Adrenal gland (tissue), 12 donors: ENCODE data around the gene TPGS1. TPM values are rescaled to one million over a fixed set of nuclear protein-coding genes. Genes with fewer than 3 reads are reported as not detected.

Source experiments
- DNase-seq, 7 donors: peaks; one replicate each; pipeline ENCODE4 v3.0.0-alpha.2; 2019 to 2020
- H3K27ac ChIP-seq, 5 donors: fragments of 200-600 bp; sonication (generic) in 4 of 5; 1 replicate in 3 of 5; 2 replicates in 2 of 5; pipeline versions ENCODE4 v1.5.1 to v1.8.0; 2016 to 2020; ENCODE audit warnings: mild to moderate bottlenecking in 1 of 5
- H3K27me3 ChIP-seq: fragments of 200-600 bp; 2 replicates; pipeline ENCODE4 v1.8.0; 2021
- H3K36me3 ChIP-seq, 2 donors: fragments of 200-600 bp; replicated peaks in 1 of 2; 1 replicate in 1 of 2; 2 replicates in 1 of 2; pipeline versions ENCODE4 v1.5.1 to v1.8.0; 2018 to 2022
- H3K4me1 ChIP-seq, 2 donors: fragments of 200-600 bp; replicated peaks in 1 of 2; 1 replicate in 1 of 2; 2 replicates in 1 of 2; pipeline versions ENCODE4 v1.5.1 to v1.8.0; 2018 to 2021
- H3K4me3 ChIP-seq, 4 donors: fragments of 200-600 bp; sonication (generic) in 3 of 4; one replicate each; pipeline ENCODE4 v1.5.1; 2016 to 2018
- H3K9me3 ChIP-seq, 3 donors: fragments of 200-600 bp; sonication (generic) in 1 of 3; replicated peaks in 1 of 3; 1 replicate in 2 of 3; 2 replicates in 1 of 3; pipeline versions ENCODE4 v1.5.1 to v1.8.0; 2016 to 2021
- POLR2A ChIP-seq, 2 donors: fragments of 450-650 bp; IDR thresholded peaks; one replicate each; pipeline ENCODE4 v1.6.1; 2017; ENCODE audit warnings: antibody characterized with exemption in 2 of 2, mild to moderate bottlenecking in 2 of 2, moderate library complexity in 1 of 2
- WGBS, 4 donors: extraction: QIAGEN DNeasy Blood & Tissue Kit in 2 of 4; methylation state at CpG; one replicate each; pipeline versions ENCODE4 v1.1.5 to v1.1.7; 2013 to 2017; 5-methylcytosine and 5-hydroxymethylcytosine counted together
- intact Hi-C, 2 donors: fragments of 100-400 bp; cut with DNase I; formaldehyde crosslinking; loops; one replicate each; pipeline versions ENCODE4 v1.14.1 to v1.15.0; 2022 to 2023
- polyA plus RNA-seq, 3 donors: library from polyadenylated mRNA; stranded (reverse); fragments of 200-250 nt in 2 of 3; fragments of 350-450 nt in 1 of 3; fragmentation: Illumina TruSeq in 1 of 3; extraction: RNeasy Lipid Tissue Mini Kit (QIAGEN cat#74804) in 1 of 3; gene quantifications; one replicate each; pipeline ENCODE4 v1.2.3, GENCODE V29; 2013 to 2014
- total RNA-seq, 9 donors: library from RNA; depleted of rRNA in 4 of 9; stranded (reverse); fragments of >200 nt in 4 of 9; fragments of 120-200 nt in 1 of 9; fragmentation: NEBNext Ultra II Directional in 1 of 9; extraction: Animal tissue kit (Norgen Biotek cat#: 25700) in 1 of 9; gene quantifications; one replicate each; pipeline versions ENCODE4 v1.1.0 to v1.2.4, GENCODE V29; 2013 to 2023
- TF ChIP-seq, protein P1 (sequence below), 6 experiments: fragments of 450-650 bp in 4 of 6; fragments of 200-600 bp in 2 of 6; sonication (generic) in 1 of 6; IDR thresholded peaks; 1 replicate in 5 of 6; 2 replicates in 1 of 6; pipeline versions ENCODE4 v1.5.1 to v1.8.0; 2016 to 2021; ENCODE audit warnings: antibody characterized with exemption in 6 of 6, mild to moderate bottlenecking in 2 of 6, moderate library complexity in 1 of 6
- donor health status: healthy with polysubstance abuse.
- donor health status: Bipolar disorder and iron deficiency.
- donor health status: DM: yes; HTN: yes; CAD: no.
- donor health status: DM: no; HTN: no; CAD: no.
- donor health status: DM: no; HTN: no; CAD: no.
- donor health status: DM: yes; HTN: yes; CAD: no.

TPGS1 gene
- total and polyA plus RNA-seq, 12 donors = 0.07 to 123 (median 36.7) TPM

- no peak overlapping the region for H3K27ac ChIP-seq
- DNase-seq = no peak
- 6 to 10% (median 7%) methylated on average over 7 to 50 of the region's 50 CpGs for WGBS, 4 donors
- H3K4me3 ChIP-seq = no peak overlapping the region
- H3K27me3 ChIP-seq = peaks cover 19% of the 10 kb centered on the region
- no peaks in the 10 kb centered on the region for H3K9me3 ChIP-seq
- H3K4me1 ChIP-seq = peaks cover 2 to 9% of the 10 kb centered on the region in 2 donors
- intact Hi-C loops = loop anchor here in 1 of 2 donors (10.0 kb wide), 1 partner anchor 153 kb away; the partner anchor contains the start of gene MIER2
- H3K36me3 ChIP-seq = no peaks in the 10 kb centered on the region
- no peak for TF ChIP-seq POLR2A (IDR thresholded peaks at IDR 0.05)
- TF ChIP-seq, protein P1, sequence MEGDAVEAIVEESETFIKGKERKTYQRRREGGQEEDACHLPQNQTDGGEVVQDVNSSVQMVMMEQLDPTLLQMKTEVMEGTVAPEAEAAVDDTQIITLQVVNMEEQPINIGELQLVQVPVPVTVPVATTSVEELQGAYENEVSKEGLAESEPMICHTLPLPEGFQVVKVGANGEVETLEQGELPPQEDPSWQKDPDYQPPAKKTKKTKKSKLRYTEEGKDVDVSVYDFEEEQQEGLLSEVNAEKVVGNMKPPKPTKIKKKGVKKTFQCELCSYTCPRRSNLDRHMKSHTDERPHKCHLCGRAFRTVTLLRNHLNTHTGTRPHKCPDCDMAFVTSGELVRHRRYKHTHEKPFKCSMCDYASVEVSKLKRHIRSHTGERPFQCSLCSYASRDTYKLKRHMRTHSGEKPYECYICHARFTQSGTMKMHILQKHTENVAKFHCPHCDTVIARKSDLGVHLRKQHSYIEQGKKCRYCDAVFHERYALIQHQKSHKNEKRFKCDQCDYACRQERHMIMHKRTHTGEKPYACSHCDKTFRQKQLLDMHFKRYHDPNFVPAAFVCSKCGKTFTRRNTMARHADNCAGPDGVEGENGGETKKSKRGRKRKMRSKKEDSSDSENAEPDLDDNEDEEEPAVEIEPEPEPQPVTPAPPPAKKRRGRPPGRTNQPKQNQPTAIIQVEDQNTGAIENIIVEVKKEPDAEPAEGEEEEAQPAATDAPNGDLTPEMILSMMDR (IDR thresholded peaks at IDR 0.05) = no peak
These were observed 9.3 kb upstream of the TPGS1 start for GRCh38 chr19:497869-498510.

DNA sequence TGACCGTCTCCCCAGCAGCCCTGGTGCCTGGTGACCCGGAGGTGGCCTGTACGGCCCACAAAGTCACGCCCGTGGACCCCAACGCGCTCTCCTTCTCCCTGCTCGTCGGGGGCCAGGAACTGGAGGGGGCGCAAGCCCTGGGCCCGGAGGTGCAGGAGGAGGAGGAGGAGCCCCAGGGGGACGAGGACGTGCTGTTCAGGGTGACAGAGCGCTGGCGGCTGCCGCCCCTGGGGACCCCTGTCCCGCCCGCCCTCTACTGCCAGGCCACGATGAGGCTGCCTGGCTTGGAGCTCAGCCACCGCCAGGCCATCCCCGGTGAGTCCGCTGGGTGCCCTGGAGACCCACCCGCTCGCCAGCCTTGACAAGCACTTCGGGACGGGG, 8.8 kb upstream of the TPGS1 start:
- WGBS, 4 donors = 0 to 20% (median 17%) methylated on average over 7 to 26 of the region's 26 CpGs; no CpG with 5 or more reads in 1 of the 4 donors
- Histone ChIP-seq H3K9me3 (no peaks in the 10 kb centered on the region), H3K27ac (no peak overlapping the region), H3K36me3 (no peaks in the 10 kb centered on the region), H3K4me3 (no peak overlapping the region), H3K27me3 (peaks cover 19% of the 10 kb centered on the region), H3K4me1 (peaks cover 2 to 9% of the 10 kb centered on the region in 2 donors)
- no peak for DNase-seq
- intact Hi-C loops = loop anchor here in 1 of 2 donors (10.0 kb wide), 1 partner anchor 154 kb away; the partner anchor contains the start of gene MIER2
- TF ChIP-seq POLR2A (IDR thresholded peaks at IDR 0.05) = no peak
- TF ChIP-seq, protein P1 (IDR thresholded peaks at IDR 0.05) = no peak

DNA sequence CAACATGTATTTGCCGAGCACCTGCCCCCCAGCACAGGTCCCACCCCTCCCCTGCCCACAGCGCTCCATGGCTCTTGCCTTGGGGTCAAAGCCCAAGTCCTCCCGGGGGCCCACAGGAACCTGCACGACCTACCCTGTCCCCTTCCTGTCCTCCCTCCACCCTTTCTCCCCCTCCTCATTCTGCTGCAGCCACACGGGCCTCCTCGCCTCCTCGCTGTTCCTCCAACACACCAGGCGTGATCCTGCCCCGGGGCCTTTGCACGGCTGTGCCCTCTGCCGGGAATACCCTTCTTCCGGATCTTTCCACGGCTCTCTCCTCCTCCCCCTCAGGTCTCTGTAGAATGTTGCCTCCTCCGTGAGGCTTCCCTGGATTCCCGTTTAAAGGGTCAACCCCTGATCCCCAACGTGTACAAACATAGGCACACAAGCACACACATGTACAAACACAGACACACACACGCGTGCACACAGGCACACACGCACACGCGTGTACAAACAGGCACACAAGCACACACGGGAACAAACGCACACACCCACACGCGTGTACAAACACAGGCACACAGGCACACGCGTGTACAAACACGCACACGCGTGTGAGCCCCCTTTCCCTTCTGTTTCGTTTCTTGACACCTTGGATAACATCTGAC, 8.2 kb upstream of the TPGS1 start:
- H3K27ac ChIP-seq = no peak overlapping the region
- intact Hi-C loops = loop anchor here in 1 of 2 donors (10.0 kb wide), 1 partner anchor 154 kb away; the partner anchor contains the start of gene MIER2
- H3K4me3 ChIP-seq = no peak overlapping the region
- no peak for DNase-seq
- peaks cover 2 to 9% of the 10 kb centered on the region in 2 donors for H3K4me1 ChIP-seq
- H3K36me3 ChIP-seq = no peaks in the 10 kb centered on the region
- WGBS, 4 donors = 71 to 83% (median 75%) methylated on average over 30 to 31 of the region's 31 CpGs
- H3K27me3 ChIP-seq = peaks cover 19% of the 10 kb centered on the region
- H3K9me3 ChIP-seq = no peaks in the 10 kb centered on the region
- TF ChIP-seq, protein P1 (IDR thresholded peaks at IDR 0.05) = no peak
- TF ChIP-seq POLR2A (IDR thresholded peaks at IDR 0.05) = no peak

GRCh38 chr19:501646-502045, 5.7 kb upstream of the TPGS1 start:
- 75 to 83% (median 80%) methylated on average over 13 to 17 of the region's 17 CpGs for WGBS, 4 donors
- Histone ChIP-seq H3K9me3 (no peaks in the 10 kb centered on the region), H3K36me3 (no peaks in the 10 kb centered on the region), H3K4me1 (peaks cover 3 to 12% of the 10 kb centered on the region in 2 donors), H3K27ac (no peak overlapping the region), H3K27me3 (peaks cover 14% of the 10 kb centered on the region), H3K4me3 (no peak overlapping the region)
- intact Hi-C loops = no loop called here
- DNase-seq = no peak
- TF ChIP-seq, protein P1 (IDR thresholded peaks at IDR 0.05) = no peak
- TF ChIP-seq POLR2A (IDR thresholded peaks at IDR 0.05) = no peak
